Germinal center (tissue), 1 donor: ENCODE results near the gene ILKAP.

Source experiments
- DNase-seq: peaks from one replicate; pipeline ENCODE4 v3.0.0; 2012; ENCODE audit warnings: mixed read lengths, low spot score

Gene ILKAP

DNA sequence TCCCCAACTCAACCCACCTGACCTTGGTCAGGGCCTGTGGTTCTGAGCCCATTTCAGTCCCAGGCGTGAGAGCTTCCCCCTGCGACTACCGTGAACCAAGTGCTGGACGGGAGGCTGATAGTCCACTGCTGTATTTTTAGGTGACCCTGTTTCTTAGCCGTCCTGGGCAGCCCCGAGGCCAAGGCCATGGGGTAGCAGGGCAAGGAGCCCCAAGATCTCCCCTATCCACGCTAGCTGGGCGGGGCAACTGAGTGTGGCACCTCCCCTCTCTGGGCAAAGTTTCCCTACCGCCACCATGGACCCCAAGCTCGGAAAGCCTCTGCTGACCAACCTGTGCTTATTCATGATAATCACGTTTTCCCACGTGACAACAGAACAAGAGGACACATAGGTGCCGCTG, 65.6 kb downstream of the ILKAP start:
- no peak for DNase-seq

DNA sequence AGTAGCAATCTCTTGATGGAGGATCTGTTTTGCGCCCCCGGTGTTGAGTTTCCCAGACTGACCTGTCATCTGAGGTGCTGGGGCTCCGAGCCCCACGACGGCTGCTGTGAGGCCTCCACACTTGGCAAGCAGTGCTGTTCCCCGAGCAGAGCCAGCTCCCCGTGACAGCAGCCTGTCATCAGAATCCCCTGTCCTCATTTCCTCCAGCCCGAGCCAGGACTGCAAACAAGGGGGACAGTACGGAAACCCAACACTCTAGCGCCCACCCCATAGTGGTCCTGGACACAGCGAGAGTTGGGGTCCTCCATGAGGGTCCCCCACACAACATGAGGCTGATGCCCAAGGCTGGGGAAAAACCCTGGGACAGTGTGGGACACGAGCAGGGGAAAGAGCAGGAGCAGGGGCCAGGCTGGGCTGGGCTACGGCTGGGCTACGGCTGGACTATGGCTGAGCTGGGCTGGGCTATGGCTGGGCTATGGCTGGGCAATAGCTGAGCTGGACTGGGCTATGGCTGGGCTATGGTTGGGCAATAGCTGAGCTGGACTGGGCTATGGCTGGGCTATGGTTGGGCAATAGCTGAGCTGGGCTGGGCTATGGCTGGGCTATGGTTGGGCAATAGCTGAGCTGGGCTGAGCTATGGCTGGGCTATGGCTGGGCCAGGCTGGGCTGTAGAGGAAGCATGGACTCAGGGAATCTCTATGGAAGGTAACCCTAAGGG, 66.5 kb downstream of the ILKAP start:
- DNase-seq, result no peak

- no peak for DNase-seq
Observed at GRCh38 chr2:238135601-238136150, 67.8 kb downstream of the ILKAP start.

GRCh38 chr2:238134393-238134785, 69.1 kb downstream of the ILKAP start:
- DNase-seq, result no peak

- DNase-seq, result no peak
Observed at GRCh38 chr2:238133499-238134392, 69.7 kb downstream of the ILKAP start.

DNA sequence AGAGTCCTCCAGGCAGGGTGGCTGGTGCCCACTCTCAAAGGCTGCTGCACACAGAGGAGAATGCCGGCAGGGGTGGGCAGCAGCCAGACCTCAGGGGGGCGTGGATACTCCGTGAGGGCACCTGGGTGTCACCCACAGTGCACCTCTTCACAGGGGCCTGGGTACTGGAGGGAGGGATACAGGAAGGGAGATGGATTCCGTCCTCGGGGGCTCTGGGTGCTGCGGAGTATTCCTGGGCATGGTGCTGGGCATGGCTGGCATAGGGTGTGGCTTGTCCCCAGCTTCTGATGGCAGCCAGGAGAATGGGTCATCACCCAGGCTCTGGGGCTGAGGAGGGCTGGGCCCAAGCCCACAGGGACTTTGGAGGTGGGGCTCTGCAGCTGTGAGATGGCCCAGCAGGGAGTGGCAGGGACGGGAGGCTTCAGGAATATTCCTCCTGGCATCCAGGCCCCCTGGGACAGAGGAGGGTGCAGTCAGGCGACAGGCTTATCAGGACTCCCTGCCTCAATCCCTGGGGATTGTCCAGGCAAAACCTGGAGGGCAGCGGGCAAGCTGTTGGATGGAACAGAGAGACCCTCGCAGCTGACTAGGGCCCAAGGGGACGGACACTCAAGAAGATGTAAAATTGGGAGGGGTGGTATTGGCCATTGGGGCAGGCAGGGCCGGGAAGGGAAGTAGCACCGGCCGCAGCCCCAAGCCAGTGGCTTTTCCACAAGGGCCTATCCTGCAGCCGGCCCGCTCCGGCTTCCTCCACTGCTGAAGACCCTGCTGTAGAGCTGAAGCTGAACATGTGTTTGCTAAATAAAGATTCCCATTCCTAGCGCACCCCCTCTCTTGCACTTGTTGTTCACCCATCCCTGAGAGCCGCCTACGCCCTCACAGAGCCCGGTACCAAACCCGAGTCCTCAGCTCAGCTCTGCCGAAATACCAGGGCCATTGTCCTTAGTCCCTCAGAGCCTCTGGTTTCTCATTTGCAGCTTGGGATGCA, 70.7 kb downstream of the ILKAP start:
- DNase-seq, result no peak

- DNase-seq, result no peak
Observed at GRCh38 chr2:238131761-238132462, 71.6 kb downstream of the ILKAP start.

DNA sequence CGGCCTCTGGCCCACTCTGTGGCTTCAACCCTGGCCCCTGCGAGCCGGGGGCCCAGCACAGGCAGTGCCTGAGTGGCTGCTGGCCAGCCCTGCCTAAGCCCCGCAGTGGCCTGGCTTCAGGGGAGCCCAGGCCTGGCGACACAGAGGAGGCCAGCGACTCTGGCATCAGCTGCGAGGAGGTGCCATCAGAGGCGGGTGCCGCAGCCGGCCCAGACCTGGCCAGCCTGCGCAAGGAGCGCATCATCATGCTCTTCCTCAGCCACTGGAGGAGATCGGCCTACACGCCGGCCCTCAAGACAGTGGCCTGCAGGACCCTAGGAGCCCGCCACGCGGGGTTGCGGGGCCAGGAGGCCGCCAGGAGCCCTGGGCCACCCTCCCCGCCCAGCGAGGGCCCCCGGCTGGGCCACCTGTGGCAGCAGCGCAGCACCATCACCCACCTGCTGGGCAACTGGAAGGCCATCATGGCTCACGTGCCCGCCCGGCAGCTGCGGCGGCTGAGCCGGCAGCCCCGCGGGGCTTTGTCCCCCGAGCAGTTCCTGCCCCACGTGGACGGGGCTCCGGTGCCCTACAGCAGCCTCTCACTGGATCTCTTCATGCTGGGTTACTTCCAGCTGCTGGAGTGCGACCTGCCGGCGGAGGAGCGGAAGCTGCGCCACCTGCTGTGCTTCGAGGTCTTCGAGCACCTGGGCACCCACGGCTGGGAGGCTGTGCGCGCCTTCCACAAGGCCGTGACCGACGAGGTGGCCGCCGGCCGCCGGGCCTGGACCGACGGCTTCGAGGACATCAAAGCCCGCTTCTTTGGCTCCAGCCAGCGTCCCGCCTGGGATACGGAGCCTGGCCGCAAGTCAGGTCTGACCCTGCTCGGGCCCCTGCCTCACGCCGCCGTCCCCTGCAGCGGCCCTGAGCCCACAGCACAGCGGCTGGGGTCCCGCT, 72.5 kb downstream of the ILKAP start:
- no peak for DNase-seq

- no peak for DNase-seq
Observed at GRCh38 chr2:238130111-238130695, 73.3 kb downstream of the ILKAP start.

DNA sequence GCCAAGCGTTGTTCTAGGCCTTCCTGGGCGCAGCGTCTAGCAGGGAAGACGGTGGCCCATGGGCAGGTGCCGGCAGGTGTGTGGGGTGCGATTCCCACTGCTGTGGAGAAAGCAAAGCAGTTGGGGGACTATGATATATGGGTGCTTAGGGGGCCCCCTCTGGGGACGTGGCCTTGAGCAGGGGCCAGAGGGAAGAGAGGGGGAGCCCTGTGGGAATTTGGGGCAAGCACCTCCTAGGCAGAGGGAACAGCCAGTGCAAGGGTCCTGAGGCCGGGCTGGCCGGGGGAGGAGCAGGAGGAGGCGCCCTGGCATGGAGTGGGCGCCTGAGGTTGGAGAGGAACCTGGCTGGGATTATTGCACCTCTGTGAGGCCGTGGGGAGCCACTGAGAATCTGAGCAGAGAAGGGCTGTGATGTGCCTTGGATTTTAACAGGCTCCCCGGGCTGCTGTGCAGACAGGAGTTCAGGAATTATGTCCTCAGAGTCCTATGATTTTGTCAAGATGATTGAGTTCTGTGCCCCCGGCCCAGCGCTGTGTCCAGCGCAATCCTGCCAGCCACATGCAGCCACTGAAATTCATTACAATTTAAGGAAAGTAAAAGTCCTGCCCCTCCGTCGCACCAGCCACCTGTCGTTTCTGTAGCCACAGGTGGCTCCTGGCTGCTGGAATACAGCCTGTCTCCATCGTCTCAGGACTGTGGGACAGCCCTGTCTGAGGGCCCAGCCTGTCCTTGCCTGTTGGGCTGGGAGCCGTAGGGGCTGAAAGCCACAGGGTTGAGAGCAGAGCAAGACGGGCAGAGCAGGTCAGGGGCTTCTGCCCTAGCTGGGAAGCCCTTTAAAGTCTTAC, 74.1 kb downstream of the ILKAP start:
- DNase-seq, result no peak

DNA sequence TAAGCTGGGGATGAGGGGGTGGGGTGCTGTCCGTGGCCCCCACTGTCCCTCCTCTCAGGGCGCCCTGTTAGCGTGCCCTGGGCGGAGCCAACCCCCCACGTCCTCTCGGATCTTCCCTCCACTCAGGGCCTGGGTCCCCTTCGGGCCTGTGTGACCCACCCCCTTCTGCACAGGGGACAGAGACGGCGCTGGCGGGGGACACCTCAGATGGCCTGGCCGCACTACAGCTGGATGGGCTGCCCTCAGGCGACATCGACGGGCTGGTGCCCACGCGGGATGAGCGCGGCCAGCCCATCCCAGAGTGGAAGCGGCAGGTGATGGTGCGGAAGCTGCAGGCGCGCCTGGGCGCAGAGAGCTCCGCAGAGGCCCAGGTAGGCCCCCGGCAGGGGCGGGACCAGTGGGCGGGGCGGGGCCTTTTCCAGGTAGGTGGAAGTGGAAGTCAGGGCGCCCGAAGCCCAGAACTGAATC, 74.9 kb downstream of the ILKAP start:
- DNase-seq, result no peak

DNA sequence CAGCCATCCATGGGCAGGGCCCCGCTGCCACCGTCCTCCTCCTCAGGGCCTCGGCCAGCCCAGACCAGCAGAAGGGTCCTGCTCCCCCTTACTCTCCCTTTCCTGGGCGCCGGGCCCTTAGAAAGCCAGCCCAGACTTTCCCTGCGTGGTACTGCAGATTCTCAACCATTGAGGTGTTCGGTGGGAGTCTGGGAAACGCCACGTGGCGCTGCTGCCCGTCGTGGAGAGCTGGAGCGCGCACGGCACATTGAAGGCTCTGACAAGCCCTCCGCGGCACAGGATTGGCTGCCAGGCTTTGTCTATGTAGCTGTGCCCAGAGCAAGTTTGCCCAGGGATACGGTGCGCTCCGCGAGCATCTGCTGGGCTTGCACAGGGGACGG, 75.4 kb downstream of the ILKAP start:
- DNase-seq, result no peak

DNA sequence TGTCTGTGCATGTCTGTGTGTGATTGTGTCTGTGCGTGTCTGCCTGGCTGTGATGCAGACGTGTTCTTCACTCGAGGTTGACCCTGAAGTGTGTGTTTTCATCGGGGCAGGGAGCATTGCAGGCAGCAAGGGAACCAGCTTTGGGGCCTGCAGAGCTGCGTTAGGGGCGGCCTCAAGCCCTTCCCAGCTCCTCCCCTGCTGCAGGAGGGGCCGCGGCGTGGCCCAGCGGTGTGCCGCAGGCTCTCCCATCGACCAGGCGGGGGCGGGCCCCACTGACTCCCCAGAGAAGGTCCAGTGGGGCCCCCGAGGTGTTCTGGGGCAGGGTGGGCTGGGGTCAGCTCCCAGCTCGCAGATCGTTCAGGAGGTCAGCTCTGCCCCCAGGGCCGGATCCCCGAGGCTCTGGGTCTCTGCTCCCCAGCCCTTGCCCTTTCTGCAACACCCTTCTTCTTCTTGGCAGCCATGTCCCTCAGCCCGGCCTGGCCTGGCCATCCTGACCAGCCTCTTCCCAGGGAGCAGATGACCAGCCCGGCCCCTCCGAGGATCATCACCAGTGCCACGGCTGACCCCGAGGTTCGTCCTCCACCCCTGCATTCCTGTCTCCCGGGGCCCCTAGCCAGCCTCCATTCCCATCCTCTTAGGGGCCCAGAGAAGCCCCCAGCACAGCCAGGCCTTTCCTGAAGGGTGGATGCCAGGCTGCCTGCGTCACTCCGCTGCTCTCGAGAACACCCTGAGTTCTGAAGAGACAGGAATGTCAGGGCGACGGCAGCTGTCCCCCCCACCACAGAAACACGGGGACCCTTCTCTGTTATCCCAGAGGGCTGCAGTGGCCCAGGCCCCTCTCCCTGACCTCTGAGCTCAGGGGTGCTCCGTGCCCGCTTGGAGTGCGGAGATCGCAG, 76.1 kb downstream of the ILKAP start:
- DNase-seq, result no peak

- DNase-seq, result no peak
Observed at GRCh38 chr2:238126775-238127164, 76.7 kb downstream of the ILKAP start.

DNA sequence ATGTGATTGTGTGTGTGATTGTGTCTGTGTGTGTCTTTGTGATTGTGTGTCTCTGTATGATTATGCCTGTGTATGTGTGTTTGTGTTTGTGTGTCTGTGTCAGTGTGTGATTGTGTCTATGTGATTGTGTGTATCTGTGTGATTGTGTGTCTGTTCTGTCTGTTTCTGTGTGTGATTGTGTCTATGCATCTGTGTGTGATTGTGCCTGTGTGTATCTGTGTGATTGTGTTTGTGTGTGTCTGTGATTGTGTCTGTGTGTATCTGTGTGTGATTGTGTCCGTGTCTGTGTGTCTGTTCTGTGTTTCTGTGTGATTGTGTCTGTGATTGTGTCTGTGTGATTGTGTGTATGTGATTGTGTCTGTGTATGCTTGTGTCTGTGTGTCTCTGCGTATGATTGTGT, 77.2 kb downstream of the ILKAP start:
- no peak for DNase-seq

DNA sequence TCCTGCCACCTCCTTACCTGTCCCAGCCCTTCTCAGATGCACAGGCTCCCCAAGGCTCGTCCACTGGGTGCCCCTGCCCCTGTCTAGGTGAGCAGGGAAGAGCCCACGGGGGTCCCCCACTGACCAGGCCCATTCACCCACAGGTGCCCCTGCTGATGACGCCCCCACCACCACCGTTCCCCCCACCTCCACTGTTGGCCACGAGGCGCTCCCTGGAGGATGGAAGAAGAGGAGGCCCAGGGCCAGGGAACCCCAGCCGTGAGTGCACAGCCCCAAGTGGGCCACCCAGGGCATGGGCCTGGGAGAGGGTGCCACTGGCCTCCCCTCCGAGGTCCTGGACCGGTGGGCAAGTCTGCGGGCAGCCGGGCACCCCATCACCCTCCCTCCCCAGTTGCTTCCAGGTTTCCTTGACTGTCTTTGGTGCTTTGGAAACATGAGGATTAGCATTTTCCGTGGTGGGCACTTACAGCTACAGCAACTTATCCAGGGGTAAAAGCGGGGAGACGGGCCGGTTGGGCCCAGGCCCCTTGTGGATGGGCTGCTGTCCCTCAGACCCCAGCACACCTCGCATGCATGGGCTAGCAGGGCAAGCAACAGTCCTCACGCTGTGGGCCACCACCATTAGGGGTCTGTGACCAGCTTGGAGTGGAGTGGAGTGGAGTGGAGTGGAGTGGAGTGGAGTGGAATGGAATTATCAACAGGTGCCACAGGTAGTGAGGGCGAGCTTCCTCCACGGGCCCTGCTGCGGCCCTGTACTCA, 78.2 kb downstream of the ILKAP start:
- DNase-seq, result no peak
